ENCODE data around the gene AGBL5. TPM values are rescaled to one million over a fixed set of nuclear protein-coding genes. Genes with fewer than 3 reads are reported as not detected.

Gene AGBL5
- total and polyA plus RNA-seq, 2 of the 13 experiments (the other 11 are each of a cell fraction or from before 2014, with no cell fraction given): 55.9 to 73.3 TPM

- H3K4me2 ChIP-seq (ENCODE audit: low read depth, low read length): no peak overlapping the region
- 58% methylated on average over 6 of the region's 6 CpGs for WGBS (ENCODE audit: low lambda C conversion rate)
- no peak overlapping the region for H3K27ac ChIP-seq (ENCODE audit: extremely low read length, insufficient read depth, low read length)
- no TSS peak for BruUV-seq (replicated peaks)
- peaks cover 15% of the 10 kb centered on the region for H3K4me1 ChIP-seq (ENCODE audit: insufficient read depth, low read length)
- no peak overlapping the region for H3K9ac ChIP-seq (ENCODE audit: insufficient read depth, low read depth, low read length)
- no peaks in the 10 kb centered on the region for H3K27me3 ChIP-seq (ENCODE audit: control insufficient read depth in 1 of 2, insufficient read depth in 2 of 2, low read length in 2 of 2)
- H3K4me3 ChIP-seq (replicated peaks in 1 of 3; ENCODE audit: insufficient read depth in 1 of 3, low read depth in 2 of 3, low read length in 3 of 3): no peak overlapping the region
- no peaks in the 10 kb centered on the region for H3K79me2 ChIP-seq (ENCODE audit: insufficient read depth, low read length)
- in situ Hi-C loops (cut with HindIII; ENCODE audit: extremely low pct_ligation_motif_present, low pct_unique_long_range_greater_than_20kb): no loop called here
- ChIA-PET POLR2A (interaction anchor here (1.3 kb wide), 1 partner anchor 26 kb away, joined by 4 read pairs; the partner anchor contains the start of gene TMEM214), CTCF (ENCODE audit: low intra/inter-chr PET ratio, low total read pairs) (no interaction called here)
- ATAC-seq (no peak), DNase-seq (ENCODE audit: low spot score) (no peak), FAIRE-seq (no peak)
- TF ChIP-seq AGO1 (IDR thresholded peaks at IDR 0.05; ENCODE audit: low read depth, low read length, poor library complexity, severe bottlenecking) (no peak), ZNF576 (CRISPR knock-in tag; IDR thresholded peaks at IDR 0.05) (no peak), CSRNP2 (CRISPR knock-in tag; conservative IDR thresholded peaks at IDR 0.05; ENCODE audit: low read depth) (no peak), ZKSCAN8 (CRISPR knock-in tag; IDR thresholded peaks at IDR 0.05; ENCODE audit: borderline replicate concordance) (no peak), ZBTB26 (CRISPR knock-in tag; IDR thresholded peaks at IDR 0.05; ENCODE audit: borderline replicate concordance) (no peak), ZNF790 (CRISPR knock-in tag; IDR thresholded peaks at IDR 0.05; ENCODE audit: borderline replicate concordance) (no peak), AKAP8 (CRISPR knock-in tag; IDR thresholded peaks at IDR 0.05) (no peak), ZNF142 (CRISPR knock-in tag; IDR thresholded peaks at IDR 0.05) (no peak), FOXK2 (IDR thresholded peaks at IDR 0.05) (no peak), MTF2 (CRISPR knock-in tag; IDR thresholded peaks at IDR 0.05; ENCODE audit: borderline replicate concordance) (no peak)
- H4K20me1 ChIP-seq (ENCODE audit: insufficient read depth, low read length): no peaks in the 10 kb centered on the region
- intact Hi-C loops (cut with micrococcal nuclease; ENCODE audit: unreplicated experiment): no loop called here
- no peak overlapping the region for H2AFZ ChIP-seq (ENCODE audit: low read length)
- no peaks in the 10 kb centered on the region for H3K36me3 ChIP-seq (replicated peaks in 1 of 2; ENCODE audit: control insufficient read depth in 1 of 2, insufficient read depth in 2 of 2, low read length in 2 of 2)
- H3K9me3 ChIP-seq (ENCODE audit: low read length): no peaks in the 10 kb centered on the region
These were observed 44.7 kb upstream of the AGBL5 start for GRCh38 chr2:27006602-27007415.

Data from HepG2 (cell line).